A673 (cell line): ENCODE results near the gene LINGO1.
A peak's percentile ranks its signal among the peaks of the same experiment; 100 is the strongest.

Experiments
- EZH2 ChIP-seq: fragments of 200-600 bp; sonication (generic); IDR thresholded peaks from 2 replicates; pipeline ENCODE4 v1.6.1; 2017; ENCODE audit warnings: borderline replicate concordance, low read depth, mild to moderate bottlenecking, mixed read lengths, antibody characterized with exemption, low read length; ENCODE audit not compliant: poor library complexity, severe bottlenecking
- TF ChIP-seq, protein P1 (sequence below): fragments of 300-800, 200-600 bp; sonication (generic); conservative IDR thresholded peaks from 2 replicates; pipeline ENCODE4 v1.5.1; 2017; ENCODE audit warnings: low read depth, mild to moderate bottlenecking, antibody characterized with exemption, low read length, moderate library complexity, mixed read lengths

DNA sequence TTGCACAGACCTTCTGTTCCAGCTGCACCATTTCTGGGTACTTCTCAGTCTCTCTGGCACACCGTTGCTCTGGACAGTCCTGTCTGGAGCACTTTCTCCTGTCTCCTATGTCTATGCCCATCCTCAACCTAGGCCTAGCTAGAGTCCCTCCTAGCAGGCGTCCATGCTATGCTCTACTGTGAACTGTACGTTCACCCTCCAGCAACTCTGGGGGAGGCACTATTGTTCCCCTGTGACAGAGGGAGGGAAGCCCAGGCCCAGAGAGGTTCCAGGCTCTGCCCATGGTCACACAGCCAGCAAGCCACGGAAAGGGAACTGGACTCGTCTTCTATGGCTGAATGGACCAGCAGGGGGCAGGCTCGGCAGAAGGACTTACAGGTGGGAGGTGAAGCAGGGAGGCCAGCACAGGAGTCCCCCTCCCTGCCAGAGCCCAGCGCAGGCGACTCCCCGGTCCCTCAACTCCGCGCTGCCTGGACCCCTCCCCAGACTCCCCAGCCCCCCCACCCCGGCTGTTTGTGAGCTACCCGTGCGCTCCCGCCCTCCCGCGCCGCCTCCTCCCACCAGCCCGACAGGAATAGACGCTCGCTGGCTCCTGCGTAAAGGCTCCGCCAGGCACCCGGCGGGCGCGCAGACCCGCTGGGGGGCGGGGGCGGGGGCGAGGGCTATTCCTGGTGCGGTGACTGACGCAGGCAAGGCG is 1.7 kb upstream of the LINGO1 start:
- TF ChIP-seq, protein P1, sequence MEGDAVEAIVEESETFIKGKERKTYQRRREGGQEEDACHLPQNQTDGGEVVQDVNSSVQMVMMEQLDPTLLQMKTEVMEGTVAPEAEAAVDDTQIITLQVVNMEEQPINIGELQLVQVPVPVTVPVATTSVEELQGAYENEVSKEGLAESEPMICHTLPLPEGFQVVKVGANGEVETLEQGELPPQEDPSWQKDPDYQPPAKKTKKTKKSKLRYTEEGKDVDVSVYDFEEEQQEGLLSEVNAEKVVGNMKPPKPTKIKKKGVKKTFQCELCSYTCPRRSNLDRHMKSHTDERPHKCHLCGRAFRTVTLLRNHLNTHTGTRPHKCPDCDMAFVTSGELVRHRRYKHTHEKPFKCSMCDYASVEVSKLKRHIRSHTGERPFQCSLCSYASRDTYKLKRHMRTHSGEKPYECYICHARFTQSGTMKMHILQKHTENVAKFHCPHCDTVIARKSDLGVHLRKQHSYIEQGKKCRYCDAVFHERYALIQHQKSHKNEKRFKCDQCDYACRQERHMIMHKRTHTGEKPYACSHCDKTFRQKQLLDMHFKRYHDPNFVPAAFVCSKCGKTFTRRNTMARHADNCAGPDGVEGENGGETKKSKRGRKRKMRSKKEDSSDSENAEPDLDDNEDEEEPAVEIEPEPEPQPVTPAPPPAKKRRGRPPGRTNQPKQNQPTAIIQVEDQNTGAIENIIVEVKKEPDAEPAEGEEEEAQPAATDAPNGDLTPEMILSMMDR, result peak; percentile 72
- no peak for TF ChIP-seq EZH2
